Mammary epithelial cell (primary cell): ENCODE measurements around the gene LAMA1.

ENCODE experiments used
- EZH2 ChIP-seq: IDR thresholded peaks from 2 replicates; pipeline ENCODE4 v1.6.1; 2012; ENCODE audit warnings: low read length, inconsistent platforms, borderline replicate concordance
- TF ChIP-seq, protein P1 (sequence below), 2 donors: IDR thresholded peaks in 1 of 2; conservative IDR thresholded peaks in 1 of 2; 2 replicates each; pipeline ENCODE4 v1.5.1; 2011 to 2012; ENCODE audit warnings: inconsistent platforms in 2 of 2, low read length in 2 of 2, mild to moderate bottlenecking in 2 of 2, control low read depth in 1 of 2, low read depth in 1 of 2; ENCODE audit not compliant: insufficient read depth in 1 of 2; ENCODE audit errors: extremely low read depth in 1 of 2

DNA sequence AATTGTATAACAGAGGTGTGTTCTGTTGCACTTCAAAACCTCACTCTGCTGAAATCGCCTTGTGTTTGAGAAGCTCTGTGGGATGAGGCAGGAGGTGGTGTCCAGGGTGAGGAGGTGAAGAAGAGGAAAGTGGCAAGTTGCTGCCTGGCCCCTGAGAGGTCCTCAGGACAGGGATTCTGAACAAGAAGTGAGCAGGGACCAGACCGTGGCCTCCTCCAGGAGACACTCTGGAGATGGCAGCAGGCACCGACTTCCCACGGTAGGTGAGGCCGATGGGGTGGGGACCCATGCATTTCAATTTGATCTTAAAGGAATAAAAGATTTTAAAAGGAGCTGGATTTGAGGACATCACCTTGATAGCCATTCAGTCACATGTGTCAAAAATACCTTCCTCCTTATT is 37.5 kb upstream of the LAMA1 start:
- TF ChIP-seq, protein P1, sequence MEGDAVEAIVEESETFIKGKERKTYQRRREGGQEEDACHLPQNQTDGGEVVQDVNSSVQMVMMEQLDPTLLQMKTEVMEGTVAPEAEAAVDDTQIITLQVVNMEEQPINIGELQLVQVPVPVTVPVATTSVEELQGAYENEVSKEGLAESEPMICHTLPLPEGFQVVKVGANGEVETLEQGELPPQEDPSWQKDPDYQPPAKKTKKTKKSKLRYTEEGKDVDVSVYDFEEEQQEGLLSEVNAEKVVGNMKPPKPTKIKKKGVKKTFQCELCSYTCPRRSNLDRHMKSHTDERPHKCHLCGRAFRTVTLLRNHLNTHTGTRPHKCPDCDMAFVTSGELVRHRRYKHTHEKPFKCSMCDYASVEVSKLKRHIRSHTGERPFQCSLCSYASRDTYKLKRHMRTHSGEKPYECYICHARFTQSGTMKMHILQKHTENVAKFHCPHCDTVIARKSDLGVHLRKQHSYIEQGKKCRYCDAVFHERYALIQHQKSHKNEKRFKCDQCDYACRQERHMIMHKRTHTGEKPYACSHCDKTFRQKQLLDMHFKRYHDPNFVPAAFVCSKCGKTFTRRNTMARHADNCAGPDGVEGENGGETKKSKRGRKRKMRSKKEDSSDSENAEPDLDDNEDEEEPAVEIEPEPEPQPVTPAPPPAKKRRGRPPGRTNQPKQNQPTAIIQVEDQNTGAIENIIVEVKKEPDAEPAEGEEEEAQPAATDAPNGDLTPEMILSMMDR (conservative IDR thresholded peaks at IDR 0.05 in 1 of 2, IDR thresholded peaks at IDR 0.05 in 1 of 2; ENCODE audit: extremely low read depth in 1 of 2, insufficient read depth in 1 of 2, low read depth in 1 of 2, low read length in 2 of 2), result no peak
- TF ChIP-seq EZH2, result no peak
